ENCODE data around the gene INO80D.
A peak's percentile ranks its signal among the peaks of the same experiment; 100 is the strongest.
"Not testable (repeated sequence)": the region's sequence is repeated elsewhere in the genome, so short reads cannot be mapped to it uniquely, and the experiment has no call there.

Gene INO80D

DNA sequence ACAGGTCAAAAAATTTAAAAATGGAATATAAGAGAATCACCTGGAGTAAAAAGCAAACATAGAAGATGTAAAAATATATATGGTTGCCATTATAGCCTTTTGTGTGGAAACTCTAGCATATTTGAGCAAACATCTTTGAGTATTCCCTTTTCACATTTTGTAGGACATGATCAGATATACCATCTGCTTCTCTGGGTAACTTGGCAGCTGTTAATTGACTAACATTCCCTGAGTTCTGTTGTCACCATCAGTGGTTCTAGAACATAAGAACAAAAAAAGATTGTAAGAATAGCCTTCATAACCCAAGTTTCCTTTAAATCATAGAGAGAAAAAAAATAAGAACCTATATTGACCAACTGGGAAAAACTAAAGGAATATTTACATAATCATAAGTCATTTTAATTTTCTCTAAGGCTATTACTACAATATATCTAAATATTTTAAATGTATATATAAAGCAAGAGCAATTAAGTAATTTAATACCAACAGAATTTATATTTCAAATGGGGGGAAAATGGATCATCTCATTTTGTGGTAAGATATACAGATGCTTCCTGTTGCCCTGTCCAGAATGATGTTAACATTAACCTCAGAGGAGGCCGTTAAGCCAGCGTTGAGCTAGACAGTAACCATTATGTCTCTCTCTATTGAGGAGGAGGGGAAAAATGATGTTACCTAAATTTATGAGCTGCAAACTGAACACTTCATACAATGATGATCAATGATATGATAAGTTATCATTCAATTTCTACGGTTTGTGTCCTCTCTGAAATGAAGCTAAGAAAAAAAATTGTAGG, 9.8 kb upstream of the INO80D start:
- Mint-ChIP-seq H3K27me3 (no peaks in the 10 kb centered on the region), H3K4me3 (no peak overlapping the region), H3K9me3 (no peaks in the 10 kb centered on the region), H3K4me1 (peaks cover 6% of the 10 kb centered on the region), H3K36me3 (ENCODE audit: low read depth) (no peaks in the 10 kb centered on the region), H3K27ac (no peak overlapping the region)
- DNase-seq (no peak), ATAC-seq (no peak)

GRCh38 chr2:206092297-206092696, 6.3 kb upstream of the INO80D start:
- Mint-ChIP-seq H3K4me1 (peaks cover 17% of the 10 kb centered on the region), H3K36me3 (ENCODE audit: low read depth) (no peaks in the 10 kb centered on the region), H3K9me3 (no peaks in the 10 kb centered on the region), H3K27ac (no peak overlapping the region), H3K4me3 (no peak overlapping the region), H3K27me3 (no peaks in the 10 kb centered on the region)
- ATAC-seq, result no peak
- DNase-seq, result no peak

DNA sequence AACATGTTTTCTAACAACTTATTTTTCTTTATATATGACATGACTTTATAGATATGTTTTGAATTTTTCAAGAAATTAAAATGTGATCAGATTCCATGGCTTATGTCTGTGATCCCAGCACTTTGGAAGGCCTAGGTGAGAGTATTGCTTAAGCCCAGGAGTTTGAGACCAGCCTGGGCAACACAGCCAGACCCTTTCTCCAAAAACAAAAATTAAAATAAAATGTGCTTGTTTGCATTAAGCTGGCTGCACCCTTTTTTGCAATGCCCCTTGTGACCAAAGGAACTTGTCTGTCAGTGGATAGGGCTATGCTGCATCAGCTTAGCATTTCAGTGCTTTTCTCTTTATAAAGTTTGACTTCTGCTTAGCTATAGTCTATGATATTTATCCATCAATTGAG, 2.3 kb upstream of the INO80D start:
- Mint-ChIP-seq H3K4me1 (peaks cover 34% of the 10 kb centered on the region), H3K27me3 (no peaks in the 10 kb centered on the region), H3K4me3 (no peak overlapping the region), H3K9me3 (no peaks in the 10 kb centered on the region), H3K36me3 (ENCODE audit: low read depth) (no peaks in the 10 kb centered on the region), H3K27ac (no peak overlapping the region)
- ATAC-seq (no peak), DNase-seq (no peak)

GRCh38 chr2:206086716-206087350, 859 bp upstream of the INO80D start:
- Mint-ChIP-seq H3K36me3 (ENCODE audit: low read depth) (no peaks in the 10 kb centered on the region), H3K27ac (peak overlapping the region; percentile 99), H3K4me3 (peak overlapping the region; percentile 94), H3K4me1 (peaks cover 41% of the 10 kb centered on the region), H3K9me3 (no peaks in the 10 kb centered on the region), H3K27me3 (no peaks in the 10 kb centered on the region)
- ATAC-seq (no peak), DNase-seq (no peak)

DNA sequence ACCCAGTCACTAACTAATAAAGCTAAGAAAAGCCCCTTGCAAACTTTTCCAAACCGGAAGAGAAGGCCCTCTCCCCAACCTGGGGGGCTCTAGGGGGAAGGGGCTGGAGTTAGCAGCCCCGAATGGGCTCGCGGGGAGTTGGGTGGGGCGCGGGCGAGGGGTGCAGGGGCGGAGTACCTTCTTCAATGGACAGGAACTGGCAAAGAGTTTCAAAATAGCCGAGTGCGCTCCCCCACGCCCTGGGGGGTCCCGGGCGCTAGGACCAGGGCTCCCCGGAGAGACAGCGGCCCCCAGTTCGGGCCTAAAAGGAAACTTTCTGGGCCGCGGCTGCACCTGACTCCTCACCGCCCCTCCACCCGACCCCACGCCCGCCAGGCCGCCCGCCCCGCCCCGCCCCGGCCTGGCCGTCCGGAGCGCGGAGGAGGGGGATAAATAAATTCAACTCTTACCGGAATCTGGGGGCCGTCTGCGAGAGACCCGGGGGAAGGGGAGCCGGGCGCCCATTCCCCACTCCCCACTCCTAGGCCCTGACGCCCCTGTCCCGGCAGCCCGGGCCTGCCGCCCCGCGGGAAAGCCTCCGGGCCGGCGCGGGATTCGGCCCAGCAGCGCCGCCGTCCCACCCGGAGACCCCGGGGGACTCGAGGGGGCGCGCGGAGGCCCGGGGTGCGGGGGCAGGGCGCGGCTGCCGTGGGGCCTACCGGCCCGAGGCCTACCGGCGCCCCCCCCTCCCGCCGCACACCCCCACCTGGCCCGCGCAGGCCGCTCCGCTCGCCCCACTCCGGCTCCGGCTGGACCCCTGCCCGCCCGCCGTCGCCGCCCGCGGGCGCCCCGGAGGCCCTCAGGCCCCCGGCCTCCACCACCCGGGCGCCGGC, 868 bp downstream of the INO80D start:
- H3K27me3 Mint-ChIP-seq, result no peaks in the 10 kb centered on the region
- ATAC-seq (no peak), DNase-seq (peak; percentile 50)
- no peaks in the 10 kb centered on the region for H3K9me3 Mint-ChIP-seq
- H3K27ac Mint-ChIP-seq, result peak overlapping the region; percentile 95
- H3K36me3 Mint-ChIP-seq (ENCODE audit: low read depth), result no peaks in the 10 kb centered on the region
- H3K4me1 Mint-ChIP-seq, result peaks cover 48% of the 10 kb centered on the region
- H3K4me3 Mint-ChIP-seq, result peak overlapping the region; percentile 94

DNA sequence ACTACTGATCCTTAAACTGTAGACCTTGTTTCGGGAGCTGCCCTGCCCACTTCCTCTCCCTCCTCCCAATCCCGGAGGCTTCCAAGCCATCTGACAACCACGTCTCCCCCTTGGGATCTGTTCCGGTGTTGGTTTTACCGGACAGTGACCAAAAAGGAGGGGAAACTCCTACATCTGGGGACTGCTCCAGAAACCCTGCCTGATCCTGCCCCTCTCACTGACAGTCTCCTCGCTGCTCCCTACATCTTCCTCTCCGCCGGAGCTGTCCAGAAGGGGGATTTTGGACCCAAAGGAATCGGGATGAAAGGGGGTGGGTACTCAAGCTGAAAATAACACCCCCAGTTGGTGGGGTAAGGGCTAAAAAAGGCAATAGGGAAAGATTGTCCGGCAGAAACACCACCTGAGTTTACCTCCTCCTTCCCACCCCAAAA, 1.5 kb downstream of the INO80D start:
- Mint-ChIP-seq H3K4me1 (peaks cover 53% of the 10 kb centered on the region), H3K27ac (peak overlapping the region; percentile 95), H3K36me3 (ENCODE audit: low read depth) (no peaks in the 10 kb centered on the region), H3K9me3 (no peaks in the 10 kb centered on the region), H3K4me3 (peak overlapping the region; percentile 94), H3K27me3 (no peaks in the 10 kb centered on the region)
- no peak for ATAC-seq
- peak; percentile 16 for DNase-seq

DNA sequence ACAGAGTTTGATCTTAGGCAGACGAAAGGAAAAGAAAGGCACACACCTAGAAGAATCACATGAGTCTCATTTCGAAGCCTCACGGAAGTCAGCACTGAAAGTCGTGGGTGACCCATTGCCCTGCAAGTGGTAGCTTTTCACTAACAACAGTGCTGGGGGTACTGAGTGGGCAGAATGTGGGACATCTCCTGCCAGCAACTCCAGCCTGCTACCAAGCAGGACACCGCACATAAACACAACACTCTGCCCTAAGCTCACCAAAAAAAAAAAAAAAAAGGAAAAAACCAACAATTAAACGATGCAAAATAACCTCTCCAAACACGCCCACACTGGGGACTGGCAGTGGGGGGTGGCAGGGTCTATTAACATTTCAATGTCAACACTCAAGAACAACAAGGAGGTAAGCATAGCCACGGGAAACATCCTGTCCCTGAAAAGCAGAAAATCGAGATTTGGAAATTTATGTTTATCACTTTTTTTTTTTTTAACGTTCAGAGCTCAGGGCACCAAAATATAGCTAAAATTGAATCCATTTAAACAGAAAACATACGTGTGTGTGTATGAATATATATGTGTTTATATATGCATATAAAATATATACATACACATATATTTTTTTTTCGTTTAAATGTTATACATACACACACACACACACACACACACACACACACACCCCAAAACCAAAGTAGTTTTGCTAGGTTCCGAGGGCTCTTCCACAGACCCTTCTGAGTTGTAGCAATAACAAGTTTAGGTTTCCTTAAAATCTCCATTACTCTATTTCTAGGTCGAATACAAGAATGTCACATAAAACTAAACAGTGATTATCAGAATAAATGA, 2.2 kb downstream of the INO80D start:
- peak; percentile 12 for ATAC-seq

GRCh38 chr2:206082298-206082843, 3.6 kb downstream of the INO80D start:
- DNase-seq (no peak), ATAC-seq (no peak)
- no peaks in the 10 kb centered on the region for H3K36me3 Mint-ChIP-seq (ENCODE audit: low read depth)
- no peaks in the 10 kb centered on the region for H3K27me3 Mint-ChIP-seq
- no peak overlapping the region for H3K27ac Mint-ChIP-seq
- peaks cover 47% of the 10 kb centered on the region for H3K4me1 Mint-ChIP-seq
- H3K4me3 Mint-ChIP-seq, result no peak overlapping the region
- H3K9me3 Mint-ChIP-seq, result no peaks in the 10 kb centered on the region

More for the DNA sequence above, 2.2 kb downstream of the INO80D start:
- no peaks in the 10 kb centered on the region for H3K36me3 Mint-ChIP-seq (ENCODE audit: low read depth)
- no peaks in the 10 kb centered on the region for H3K9me3 Mint-ChIP-seq
- H3K27ac Mint-ChIP-seq, result peak overlapping the region; percentile 95
- H3K4me3 Mint-ChIP-seq, result peak overlapping the region; percentile 94
- no peaks in the 10 kb centered on the region for H3K27me3 Mint-ChIP-seq
- H3K4me1 Mint-ChIP-seq, result peaks cover 50% of the 10 kb centered on the region
- DNase-seq, result peak; percentile 11

DNA sequence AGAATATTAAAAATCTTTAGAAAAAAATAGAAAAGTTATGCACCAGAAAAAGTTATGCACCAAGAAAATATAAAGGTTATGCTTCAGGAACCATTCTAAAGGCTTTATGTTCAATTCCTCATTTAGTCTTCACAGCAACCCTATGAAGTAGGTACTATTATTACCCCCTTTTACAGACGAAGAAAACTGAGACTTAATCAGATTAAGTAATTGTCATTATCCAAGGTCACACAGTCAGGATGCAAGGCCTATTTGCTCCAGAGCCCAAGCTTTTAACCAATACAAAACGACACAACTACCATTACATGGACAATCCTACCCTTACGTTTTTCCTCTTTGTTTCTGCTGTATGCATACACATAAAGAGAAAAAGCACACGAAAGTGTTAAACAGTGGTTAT, 5.0 kb downstream of the INO80D start:
- no peak overlapping the region for H3K4me3 Mint-ChIP-seq
- no peak overlapping the region for H3K27ac Mint-ChIP-seq
- H3K9me3 Mint-ChIP-seq, result no peaks in the 10 kb centered on the region
- no peak for DNase-seq
- no peaks in the 10 kb centered on the region for H3K27me3 Mint-ChIP-seq
- peaks cover 39% of the 10 kb centered on the region for H3K4me1 Mint-ChIP-seq
- ATAC-seq, result no peak
- H3K36me3 Mint-ChIP-seq (ENCODE audit: low read depth), result no peaks in the 10 kb centered on the region

DNA sequence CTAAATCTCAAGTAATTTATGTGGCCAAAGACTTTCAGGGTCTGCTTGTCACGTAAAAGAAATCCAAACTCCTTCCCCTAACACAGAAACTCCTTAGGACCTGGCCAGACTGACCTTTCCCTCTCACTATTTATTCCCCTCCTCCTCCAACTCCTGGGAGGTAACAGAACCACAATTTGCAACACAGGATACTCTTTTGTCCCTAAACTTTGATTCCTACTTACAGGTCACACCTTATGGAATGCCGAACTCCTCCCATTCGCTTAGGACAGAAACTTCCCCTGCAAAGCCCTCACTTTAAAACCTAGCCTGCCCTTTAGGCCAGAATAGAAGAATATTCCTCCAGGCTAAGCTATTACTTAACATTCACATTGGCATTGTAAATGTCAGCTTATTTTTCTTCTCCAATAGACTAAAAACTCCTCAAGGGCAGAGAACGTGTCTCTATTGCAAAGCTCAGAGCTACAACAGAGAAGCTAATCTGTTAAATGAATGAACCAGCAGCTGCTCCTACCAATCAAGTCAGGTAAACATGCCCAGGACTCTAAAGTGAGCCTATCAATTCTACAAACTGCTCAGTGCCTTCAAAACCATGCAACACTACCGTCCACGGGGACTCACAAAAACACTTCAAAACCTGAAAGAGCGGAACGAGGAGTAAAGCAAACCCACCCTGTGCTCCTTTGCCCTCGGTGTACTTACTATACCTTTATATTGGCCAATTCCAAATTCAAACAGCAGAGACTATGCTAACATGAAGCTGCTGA, 6.1 kb downstream of the INO80D start:
- peaks cover 40% of the 10 kb centered on the region for H3K4me1 Mint-ChIP-seq
- DNase-seq, result no peak
- H3K27ac Mint-ChIP-seq, result no peak overlapping the region
- H3K36me3 Mint-ChIP-seq (ENCODE audit: low read depth), result no peaks in the 10 kb centered on the region
- H3K4me3 Mint-ChIP-seq, result no peak overlapping the region
- H3K27me3 Mint-ChIP-seq, result no peaks in the 10 kb centered on the region
- ATAC-seq, result no peak
- no peaks in the 10 kb centered on the region for H3K9me3 Mint-ChIP-seq

- not testable (repeated sequence) for H3K9me3 Mint-ChIP-seq
Observed at GRCh38 chr2:206077879-206078278, 8.1 kb downstream of the INO80D start.

GRCh38 chr2:206075113-206075512, 10.9 kb downstream of the INO80D start:
- DNase-seq (no peak), ATAC-seq (no peak)
- H3K9me3 Mint-ChIP-seq, result no peaks in the 10 kb centered on the region
- no peaks in the 10 kb centered on the region for H3K27me3 Mint-ChIP-seq
- H3K4me3 Mint-ChIP-seq, result no peak overlapping the region
- no peak overlapping the region for H3K27ac Mint-ChIP-seq
- H3K4me1 Mint-ChIP-seq, result peaks cover 27% of the 10 kb centered on the region
- peaks cover 4% of the 10 kb centered on the region for H3K36me3 Mint-ChIP-seq (ENCODE audit: low read depth)

More at GRCh38 chr2:206077879-206078278, 8.1 kb downstream of the INO80D start:
- H3K27ac Mint-ChIP-seq; H3K4me3 Mint-ChIP-seq; H3K27me3 Mint-ChIP-seq; ATAC-seq; H3K36me3 Mint-ChIP-seq (ENCODE audit: low read depth); DNase-seq: not testable (repeated sequence)
- H3K4me1 Mint-ChIP-seq, result peaks cover 35% of the 10 kb centered on the region

DNA sequence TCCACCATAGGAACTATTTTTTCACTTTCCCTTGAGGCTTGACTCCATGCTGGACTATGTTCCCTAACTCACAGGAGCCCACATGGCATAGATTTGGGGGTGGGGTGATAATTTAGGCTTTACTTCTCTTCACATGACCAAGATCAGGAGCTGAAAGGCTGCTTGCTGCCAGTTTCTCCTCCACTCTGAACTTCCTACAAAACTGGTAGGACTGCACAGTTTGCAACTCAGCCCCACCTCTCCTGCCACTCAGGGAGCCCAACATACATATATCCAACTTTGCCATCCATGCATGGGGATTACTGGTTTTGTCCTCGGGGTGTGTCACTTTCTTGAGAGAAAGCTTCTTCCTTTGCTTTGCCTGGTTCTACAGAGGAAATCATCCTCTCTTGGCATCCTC, 14.2 kb downstream of the INO80D start:
- H3K27ac Mint-ChIP-seq, result peak overlapping the region; percentile 51
- peaks cover 19% of the 10 kb centered on the region for H3K4me1 Mint-ChIP-seq
- DNase-seq (no peak), ATAC-seq (no peak)
- H3K36me3 Mint-ChIP-seq (ENCODE audit: low read depth), result peaks cover 8% of the 10 kb centered on the region
- no peak overlapping the region for H3K4me3 Mint-ChIP-seq
- peaks cover 4% of the 10 kb centered on the region for H3K9me3 Mint-ChIP-seq
- H3K27me3 Mint-ChIP-seq, result no peaks in the 10 kb centered on the region
